22Rv1 (cell line): ENCODE data around the gene MKLN1.
"Not testable (repeated sequence)": the region's sequence is repeated elsewhere in the genome, so short reads cannot be mapped to it uniquely, and the experiment has no call there.

Experiments used
- H3K27ac ChIP-seq: fragments of 450-650 bp; 2 replicates; pipeline ENCODE4 v1.5.1; 2017
- ZFX ChIP-seq: fragments of 450-650 bp; IDR thresholded peaks from 2 replicates; pipeline ENCODE4 v1.6.1; 2017; ENCODE audit warnings: antibody characterized with exemption, borderline replicate concordance
- TF ChIP-seq, protein P1 (sequence below): fragments of 450-650 bp; IDR thresholded peaks from 2 replicates; pipeline ENCODE4 v1.5.1; 2017; ENCODE audit warnings: mild to moderate bottlenecking

MKLN1 gene

GRCh38 chr7:131300572-131301466 is 26.9 kb upstream of the MKLN1 start:
- TF ChIP-seq ZFX, result no peak
- TF ChIP-seq, protein P1, sequence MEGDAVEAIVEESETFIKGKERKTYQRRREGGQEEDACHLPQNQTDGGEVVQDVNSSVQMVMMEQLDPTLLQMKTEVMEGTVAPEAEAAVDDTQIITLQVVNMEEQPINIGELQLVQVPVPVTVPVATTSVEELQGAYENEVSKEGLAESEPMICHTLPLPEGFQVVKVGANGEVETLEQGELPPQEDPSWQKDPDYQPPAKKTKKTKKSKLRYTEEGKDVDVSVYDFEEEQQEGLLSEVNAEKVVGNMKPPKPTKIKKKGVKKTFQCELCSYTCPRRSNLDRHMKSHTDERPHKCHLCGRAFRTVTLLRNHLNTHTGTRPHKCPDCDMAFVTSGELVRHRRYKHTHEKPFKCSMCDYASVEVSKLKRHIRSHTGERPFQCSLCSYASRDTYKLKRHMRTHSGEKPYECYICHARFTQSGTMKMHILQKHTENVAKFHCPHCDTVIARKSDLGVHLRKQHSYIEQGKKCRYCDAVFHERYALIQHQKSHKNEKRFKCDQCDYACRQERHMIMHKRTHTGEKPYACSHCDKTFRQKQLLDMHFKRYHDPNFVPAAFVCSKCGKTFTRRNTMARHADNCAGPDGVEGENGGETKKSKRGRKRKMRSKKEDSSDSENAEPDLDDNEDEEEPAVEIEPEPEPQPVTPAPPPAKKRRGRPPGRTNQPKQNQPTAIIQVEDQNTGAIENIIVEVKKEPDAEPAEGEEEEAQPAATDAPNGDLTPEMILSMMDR, result no peak
- H3K27ac ChIP-seq, result no peak overlapping the region

- TF ChIP-seq ZFX, result no peak
- TF ChIP-seq, protein P1, result no peak
- H3K27ac ChIP-seq, result no peak overlapping the region
Measured at GRCh38 chr7:131302446-131302845, 25.2 kb upstream of the MKLN1 start.

- no peak overlapping the region for H3K27ac ChIP-seq
- TF ChIP-seq, protein P1, result peak; percentile 76
- no peak for TF ChIP-seq ZFX
Measured at GRCh38 chr7:131302876-131303707, 24.6 kb upstream of the MKLN1 start.

DNA sequence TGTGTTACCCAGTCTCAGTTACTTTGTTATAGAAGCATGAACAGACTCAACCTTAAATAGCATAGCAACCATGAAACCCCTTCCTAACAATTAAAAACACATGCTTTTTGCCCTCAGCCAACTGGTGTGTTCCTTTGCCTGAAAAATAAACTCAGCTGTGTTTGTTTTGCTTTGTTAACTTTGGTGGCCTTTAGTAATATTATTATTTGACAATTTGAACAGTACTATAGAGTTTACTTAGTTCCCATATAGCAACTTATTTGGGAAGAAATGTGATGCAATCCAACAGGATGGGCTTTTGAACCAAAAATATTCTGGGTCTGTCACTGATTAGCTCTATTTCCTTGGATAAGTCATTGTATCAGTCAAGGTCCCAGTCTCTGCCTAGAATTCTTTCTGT is 22.5 kb upstream of the MKLN1 start:
- no peak overlapping the region for H3K27ac ChIP-seq
- TF ChIP-seq, protein P1, result no peak
- no peak for TF ChIP-seq ZFX

GRCh38 chr7:131306041-131306440 is 21.6 kb upstream of the MKLN1 start:
- not testable (repeated sequence) for H3K27ac ChIP-seq

DNA sequence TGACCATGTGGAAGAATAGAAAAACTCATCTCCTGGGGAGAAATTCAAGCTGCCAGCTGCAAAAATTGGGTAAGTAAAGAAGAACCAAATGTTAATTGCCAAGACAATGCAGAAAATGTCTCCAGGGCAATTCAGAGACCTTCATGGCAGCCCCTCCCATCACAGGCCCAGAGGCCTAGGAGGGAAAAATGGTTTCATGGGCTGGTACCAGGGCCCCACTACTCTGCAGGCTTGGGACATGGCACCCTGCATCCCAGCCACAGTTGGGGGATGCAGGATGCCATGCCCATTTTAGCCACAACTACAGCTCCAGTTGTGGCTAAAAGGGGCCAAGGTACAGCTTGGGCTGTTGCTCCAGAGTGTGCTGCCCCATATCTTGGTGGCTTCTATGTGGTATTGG is 20.9 kb upstream of the MKLN1 start:
- TF ChIP-seq, protein P1, result no peak
- TF ChIP-seq ZFX, result no peak
- H3K27ac ChIP-seq, result no peak overlapping the region

- TF ChIP-seq ZFX, result no peak
- TF ChIP-seq, protein P1, result no peak
- H3K27ac ChIP-seq, result no peak overlapping the region
Measured at GRCh38 chr7:131307627-131308026, 20.0 kb upstream of the MKLN1 start.
